Amygdala (tissue), 56 donors: ENCODE data around the gene LRP1.
A peak's percentile ranks its signal among the peaks of the same experiment; 100 is the strongest.

ENCODE experiments used
- DNase-seq, 56 donors: peaks; one replicate each; lab custom pipeline; 2025; lab: John Stamatoyannopoulos, UW

The LRP1 gene

GRCh38 chr12:57216921-57217879, 88.9 kb downstream of the LRP1 start:
- DNase-seq: no peak

GRCh38 chr12:57218030-57218853, 90.0 kb downstream of the LRP1 start:
- no peak for DNase-seq

- no peak for DNase-seq
Measured at GRCh38 chr12:57219205-57219992, 91.1 kb downstream of the LRP1 start.

- no peak for DNase-seq
Measured at GRCh38 chr12:57219993-57220754, 91.9 kb downstream of the LRP1 start.

- no peak for DNase-seq
Measured at GRCh38 chr12:57220770-57221168, 92.5 kb downstream of the LRP1 start.

GRCh38 chr12:57221169-57221917, 93.1 kb downstream of the LRP1 start:
- DNase-seq: no peak

- no peak for DNase-seq
Measured at GRCh38 chr12:57222286-57223190, 94.3 kb downstream of the LRP1 start.

- DNase-seq: no peak
Measured at GRCh38 chr12:57223191-57224165, 95.2 kb downstream of the LRP1 start.

GRCh38 chr12:57224278-57224972, 96.1 kb downstream of the LRP1 start:
- no peak for DNase-seq

GRCh38 chr12:57224973-57225679, 96.8 kb downstream of the LRP1 start:
- peak in 1 of 56 donors; percentile 22 for DNase-seq

GRCh38 chr12:57225680-57226210, 97.5 kb downstream of the LRP1 start:
- DNase-seq: no peak

- DNase-seq: peak in 2 of 56 donors; percentile 15 to 20
Measured at GRCh38 chr12:57226588-57227314, 98.5 kb downstream of the LRP1 start.

- DNase-seq: no peak
Measured at GRCh38 chr12:57227315-57228115, 99.2 kb downstream of the LRP1 start.
